GM10266 (cell line): ENCODE measurements around the gene PRL.

Source experiments
- DNase-seq: peaks from one replicate; pipeline ENCODE4 v3.0.0; 2012; ENCODE audit errors: extremely low spot score
- CTCF ChIP-seq: IDR thresholded peaks from 2 replicates; pipeline ENCODE4 v1.5.1; 2012; ENCODE audit warnings: mild to moderate bottlenecking, low read depth; ENCODE audit not compliant: control insufficient read depth, insufficient read depth; ENCODE audit errors: missing control alignments

The PRL gene

GRCh38 chr6:22313796-22314195, 17.0 kb upstream of the PRL start:
- no peak for TF ChIP-seq CTCF
- no peak for DNase-seq

GRCh38 chr6:22308939-22309338, 12.1 kb upstream of the PRL start:
- DNase-seq = no peak
- TF ChIP-seq CTCF = no peak

GRCh38 chr6:22306741-22307466, 10.1 kb upstream of the PRL start:
- no peak for DNase-seq
- no peak for TF ChIP-seq CTCF

- TF ChIP-seq CTCF = no peak
- no peak for DNase-seq
These were observed 6.0 kb upstream of the PRL start for GRCh38 chr6:22302838-22303237.

GRCh38 chr6:22300273-22300998, 3.6 kb upstream of the PRL start:
- no peak for TF ChIP-seq CTCF

GRCh38 chr6:22298475-22298890, 1.6 kb upstream of the PRL start:
- DNase-seq = no peak
- no peak for TF ChIP-seq CTCF

More at GRCh38 chr6:22300273-22300998, 3.6 kb upstream of the PRL start:
- no peak for DNase-seq

GRCh38 chr6:22296067-22296466, 769 bp downstream of the PRL start:
- no peak for TF ChIP-seq CTCF

More at GRCh38 chr6:22296067-22296466, 769 bp downstream of the PRL start:
- DNase-seq = no peak
